Ammon's horn (tissue), 1 donor: ENCODE data around the gene WWC1.
A peak's percentile ranks its signal among the peaks of the same experiment; 100 is the strongest.

Source experiments
- DNase-seq: peaks from one replicate; pipeline ENCODE4 v3.0.0-alpha.2; 2016; ENCODE audit warnings: low spot score

The WWC1 gene

GRCh38 chr5:168446983-168447619, 155.7 kb downstream of the WWC1 start:
- DNase-seq, result no peak

GRCh38 chr5:168447808-168448207, 156.4 kb downstream of the WWC1 start:
- no peak for DNase-seq

- no peak for DNase-seq
Measured at GRCh38 chr5:168449166-168449565, 157.7 kb downstream of the WWC1 start.

GRCh38 chr5:168451565-168451964, 160.1 kb downstream of the WWC1 start:
- DNase-seq, result no peak

- DNase-seq, result no peak
Measured at GRCh38 chr5:168455201-168455600, 163.8 kb downstream of the WWC1 start.

GRCh38 chr5:168457542-168457941, 166.1 kb downstream of the WWC1 start:
- no peak for DNase-seq

GRCh38 chr5:168460606-168461005, 169.2 kb downstream of the WWC1 start:
- DNase-seq, result no peak

- DNase-seq, result no peak
Measured at GRCh38 chr5:168463081-168463480, 171.6 kb downstream of the WWC1 start.

- DNase-seq, result no peak
Measured at GRCh38 chr5:168464214-168464613, 172.8 kb downstream of the WWC1 start.

GRCh38 chr5:168464641-168465040, 173.2 kb downstream of the WWC1 start:
- DNase-seq, result no peak

- DNase-seq, result peak; percentile 15
Measured at GRCh38 chr5:168467755-168468330, 176.4 kb downstream of the WWC1 start.

- no peak for DNase-seq
Measured at GRCh38 chr5:168468836-168469235, 177.4 kb downstream of the WWC1 start.

- DNase-seq, result no peak
Measured at GRCh38 chr5:168469816-168470215, 178.4 kb downstream of the WWC1 start.

- no peak for DNase-seq
Measured at GRCh38 chr5:168471785-168472184, 180.3 kb downstream of the WWC1 start.

- DNase-seq, result no peak
Measured at GRCh38 chr5:168472329-168472728, 180.9 kb downstream of the WWC1 start.

- DNase-seq, result peak; percentile 15
Measured at GRCh38 chr5:168474319-168474718, 182.9 kb downstream of the WWC1 start.

GRCh38 chr5:168477060-168477459, 185.6 kb downstream of the WWC1 start:
- no peak for DNase-seq

- no peak for DNase-seq
Measured at GRCh38 chr5:168479166-168479565, 187.7 kb downstream of the WWC1 start.

- no peak for DNase-seq
Measured at GRCh38 chr5:168480601-168481000, 189.2 kb downstream of the WWC1 start.

- DNase-seq, result no peak
Measured at GRCh38 chr5:168481330-168481788, 189.9 kb downstream of the WWC1 start.

GRCh38 chr5:168482361-168482760, 190.9 kb downstream of the WWC1 start:
- DNase-seq, result no peak

GRCh38 chr5:168486136-168486879, 194.9 kb downstream of the WWC1 start, which contains the start of gene RARS1:
TSS of gene RARS1 (plus strand) at chr5:168486471. CDS start at chr5:168486499, 28 bp downstream.
- DNase-seq, result peak; percentile 96

- DNase-seq, result no peak
Measured at GRCh38 chr5:168489059-168489458, 197.6 kb downstream of the WWC1 start.
